Ovary (tissue), 3 donors: Measurements from ENCODE around the gene IFT52.

Experiments
- EP300 ChIP-seq: sonication (generic); formaldehyde crosslinking; IDR thresholded peaks from one replicate; pipeline ENCODE4 v1.6.1; 2017; ENCODE audit warnings: antibody characterized with exemption
- POLR2A ChIP-seq: fragments of 450-650 bp; IDR thresholded peaks from one replicate; pipeline ENCODE4 v1.6.1; 2017; ENCODE audit warnings: antibody characterized with exemption, mild to moderate bottlenecking, moderate library complexity
- TF ChIP-seq, protein P1 (sequence below), 3 donors: fragments of 450-650 bp in 2 of 3; fragments of 200-600 bp in 1 of 3; IDR thresholded peaks; one replicate each; pipeline versions ENCODE4 v1.5.1 to v1.8.0; 2016 to 2022; ENCODE audit warnings: antibody characterized with exemption in 3 of 3, mild to moderate bottlenecking in 1 of 3
- donor health status: DM: no; HTN: no; CAD: no.

DNA sequence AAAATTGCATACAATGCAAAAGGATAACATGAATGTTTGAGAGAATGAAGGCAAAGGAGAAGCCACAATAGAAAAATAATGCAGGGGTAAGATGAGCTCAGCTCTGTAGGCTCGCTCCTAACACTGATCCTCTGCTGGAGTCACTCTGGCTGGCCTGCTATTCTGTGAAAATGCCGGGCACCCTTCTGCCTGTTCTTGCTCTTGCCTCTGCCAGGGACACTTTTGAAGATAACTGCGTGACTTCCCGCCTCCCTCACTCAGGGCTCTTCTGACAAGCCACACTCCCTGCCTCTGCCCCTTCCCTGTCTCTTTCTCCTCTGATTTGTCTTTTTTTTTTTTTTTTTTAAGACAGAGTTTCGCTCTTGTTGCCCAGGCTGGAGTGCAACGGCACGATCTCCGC is 40.9 kb downstream of the IFT52 start:
- TF ChIP-seq, protein P1, sequence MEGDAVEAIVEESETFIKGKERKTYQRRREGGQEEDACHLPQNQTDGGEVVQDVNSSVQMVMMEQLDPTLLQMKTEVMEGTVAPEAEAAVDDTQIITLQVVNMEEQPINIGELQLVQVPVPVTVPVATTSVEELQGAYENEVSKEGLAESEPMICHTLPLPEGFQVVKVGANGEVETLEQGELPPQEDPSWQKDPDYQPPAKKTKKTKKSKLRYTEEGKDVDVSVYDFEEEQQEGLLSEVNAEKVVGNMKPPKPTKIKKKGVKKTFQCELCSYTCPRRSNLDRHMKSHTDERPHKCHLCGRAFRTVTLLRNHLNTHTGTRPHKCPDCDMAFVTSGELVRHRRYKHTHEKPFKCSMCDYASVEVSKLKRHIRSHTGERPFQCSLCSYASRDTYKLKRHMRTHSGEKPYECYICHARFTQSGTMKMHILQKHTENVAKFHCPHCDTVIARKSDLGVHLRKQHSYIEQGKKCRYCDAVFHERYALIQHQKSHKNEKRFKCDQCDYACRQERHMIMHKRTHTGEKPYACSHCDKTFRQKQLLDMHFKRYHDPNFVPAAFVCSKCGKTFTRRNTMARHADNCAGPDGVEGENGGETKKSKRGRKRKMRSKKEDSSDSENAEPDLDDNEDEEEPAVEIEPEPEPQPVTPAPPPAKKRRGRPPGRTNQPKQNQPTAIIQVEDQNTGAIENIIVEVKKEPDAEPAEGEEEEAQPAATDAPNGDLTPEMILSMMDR (IDR thresholded peaks at IDR 0.05): no peak
- no peak for TF ChIP-seq POLR2A
- no peak for TF ChIP-seq EP300
